Aorta (tissue), 5 donors: ENCODE measurements around the gene ABI3BP. TPM values are rescaled to one million over a fixed set of nuclear protein-coding genes. Genes with fewer than 3 reads are reported as not detected.
"Not testable (repeated sequence)": the region's sequence is repeated elsewhere in the genome, so short reads cannot be mapped to it uniquely, and the experiment has no call there.

Source experiments
- ATAC-seq: fragments of 200-7000 bp; cut with Tn5 transposase; one replicate; pipeline ENCODE4 v1.9.1; 2022; ENCODE audit warnings: moderate library complexity; ENCODE audit not compliant: low FRiP score
- DNase-seq, 2 donors: peaks; one replicate each; pipeline ENCODE4 v3.0.0-alpha.2; 2020
- H3K27ac ChIP-seq, 2 donors: one replicate each; pipeline ENCODE4 v1.5.1; 2013; ENCODE audit warnings: low read length in 2 of 2, mild to moderate bottlenecking in 2 of 2, moderate library complexity in 2 of 2, control low read depth in 1 of 2, inconsistent platforms in 1 of 2, low read depth in 1 of 2
- H3K27me3 ChIP-seq, 2 donors: one replicate each; pipeline ENCODE4 v1.6.1; 2013; ENCODE audit warnings: control low read depth in 1 of 2, low read length in 1 of 2, mild to moderate bottlenecking in 1 of 2, moderate library complexity in 1 of 2; ENCODE audit not compliant: insufficient read depth in 2 of 2, control insufficient read depth in 1 of 2
- H3K36me3 ChIP-seq, 2 donors: one replicate each; pipeline ENCODE4 v1.6.1; 2013; ENCODE audit warnings: control low read depth in 1 of 2, low read length in 1 of 2, mild to moderate bottlenecking in 1 of 2; ENCODE audit not compliant: insufficient read depth in 2 of 2, control insufficient read depth in 1 of 2
- H3K4me1 ChIP-seq, 2 donors: one replicate each; pipeline ENCODE4 v1.6.1; 2013; ENCODE audit warnings: low read length in 2 of 2, control low read depth in 1 of 2, mild to moderate bottlenecking in 1 of 2, moderate library complexity in 1 of 2; ENCODE audit not compliant: insufficient read depth in 2 of 2, control insufficient read depth in 1 of 2
- H3K4me3 ChIP-seq, 2 donors: one replicate each; pipeline ENCODE4 v1.5.1; 2013; ENCODE audit warnings: low read length in 2 of 2, control low read depth in 1 of 2, mild to moderate bottlenecking in 1 of 2
- H3K9me3 ChIP-seq: one replicate; pipeline ENCODE4 v1.6.1; 2013; ENCODE audit warnings: mild to moderate bottlenecking, low read length; ENCODE audit not compliant: control insufficient read depth
- WGBS, 2 donors: extraction: QIAGEN DNeasy Blood & Tissue Kit; methylation state at CpG; one replicate each; pipeline ENCODE4 v1.1.7; 2013; 5-methylcytosine and 5-hydroxymethylcytosine counted together
- intact Hi-C, 2 donors: fragments of 100-400 bp; cut with DNase I; formaldehyde crosslinking; loops; one replicate each; pipeline versions ENCODE4 v1.14.2 to v1.15.0; 2022
- polyA plus RNA-seq, 2 donors: library from polyadenylated mRNA; stranded (reverse); fragments of 200-250 nt; gene quantifications; one replicate each; pipeline ENCODE4 v1.2.3, GENCODE V29; 2013
- total RNA-seq, 2 donors: library from RNA; stranded (reverse); fragmentation: NEBNext Ultra II Directional; extraction: Animal tissue kit (Norgen Biotek cat#: 25700); gene quantifications; one replicate each; pipeline ENCODE4 v1.2.1, GENCODE V29; 2021
- donor health status: healthy with polysubstance abuse.
- donor health status: Bipolar disorder and iron deficiency.
- donor health status: DM: no; HTN: no; CAD: no.
- donor health status: DM: no; HTN: no; CAD: no.
- donor health status: DM: yes; HTN: yes; CAD: no.

The ABI3BP gene
- total and polyA plus RNA-seq, 4 donors, result 4.6 to 389 (median 115) TPM

DNA sequence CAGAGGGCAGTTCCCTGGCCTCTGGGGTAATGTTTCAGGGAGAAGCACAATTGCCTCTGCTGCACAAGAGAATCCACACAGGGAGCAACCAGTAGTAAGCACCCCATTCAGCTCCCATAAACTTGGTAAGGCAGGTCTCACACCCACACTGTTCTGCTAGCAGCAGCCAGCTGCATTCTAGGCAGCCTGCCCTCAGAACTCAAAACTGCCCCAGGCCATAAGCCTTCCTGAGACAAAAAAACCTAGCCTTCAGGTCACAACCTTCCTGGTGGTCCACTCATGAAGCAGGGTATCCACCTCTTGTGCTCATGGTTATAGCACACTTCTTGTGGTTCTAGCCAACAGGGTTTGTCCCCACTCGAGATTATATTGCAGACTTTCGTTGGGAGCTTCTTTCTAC lies 33.7 kb upstream of the ABI3BP start:
- intact Hi-C loops, result no loop called here
- ATAC-seq (no peak), DNase-seq (no peak)
- Histone ChIP-seq H3K36me3 (no peaks in the 10 kb centered on the region), H3K9me3 (no peaks in the 10 kb centered on the region), H3K27ac (no peak overlapping the region), H3K4me3 (no peak overlapping the region), H3K4me1 (no peaks in the 10 kb centered on the region), H3K27me3 (no peaks in the 10 kb centered on the region)
- 80 to 87% methylated on average over 2 of the region's 2 CpGs for WGBS, 2 donors

DNA sequence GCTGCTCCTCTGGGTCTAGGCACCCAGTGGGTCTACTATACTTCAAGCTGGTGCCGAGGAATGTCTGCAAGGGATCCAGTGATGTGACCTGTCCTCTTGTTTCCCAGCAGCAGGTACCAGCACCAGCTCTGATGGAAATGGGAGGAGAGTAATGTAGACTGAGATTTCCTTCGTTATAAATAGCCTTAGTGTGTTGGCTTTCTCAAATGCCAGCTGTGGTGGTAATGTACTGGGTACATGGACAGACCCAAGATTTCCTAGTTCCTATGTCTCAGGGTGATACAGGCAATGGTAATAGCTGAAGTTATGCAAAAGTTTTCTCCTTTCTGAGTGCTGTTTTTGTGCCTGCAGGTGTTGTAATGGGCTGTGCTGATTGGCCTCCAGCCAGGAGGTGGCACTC lies 33.0 kb upstream of the ABI3BP start:
- no peak overlapping the region for H3K4me3 ChIP-seq

GRCh38 chr3:101020351-101021015 lies 27.3 kb upstream of the ABI3BP start:
- no peaks in the 10 kb centered on the region for H3K27me3 ChIP-seq
- no peaks in the 10 kb centered on the region for H3K36me3 ChIP-seq
- no peaks in the 10 kb centered on the region for H3K9me3 ChIP-seq
- H3K4me3 ChIP-seq, result no peak overlapping the region
- intact Hi-C loops, result no loop called here
- DNase-seq (no peak), ATAC-seq (no peak)
- H3K4me1 ChIP-seq, result no peaks in the 10 kb centered on the region
- H3K27ac ChIP-seq, result no peak overlapping the region
- WGBS, 2 donors, result 51 to 59% methylated on average over 3 of the region's 3 CpGs

More for the DNA sequence above, 33.0 kb upstream of the ABI3BP start:
- no peaks in the 10 kb centered on the region for H3K4me1 ChIP-seq
- H3K27me3 ChIP-seq, result no peaks in the 10 kb centered on the region
- H3K27ac ChIP-seq, result no peak overlapping the region
- H3K36me3 ChIP-seq, result no peaks in the 10 kb centered on the region
- intact Hi-C loops, result no loop called here
- no peak for ATAC-seq
- 51 to 52% methylated on average over 2 of the region's 2 CpGs for WGBS, 2 donors
- no peak for DNase-seq
- H3K9me3 ChIP-seq, result no peaks in the 10 kb centered on the region

DNA sequence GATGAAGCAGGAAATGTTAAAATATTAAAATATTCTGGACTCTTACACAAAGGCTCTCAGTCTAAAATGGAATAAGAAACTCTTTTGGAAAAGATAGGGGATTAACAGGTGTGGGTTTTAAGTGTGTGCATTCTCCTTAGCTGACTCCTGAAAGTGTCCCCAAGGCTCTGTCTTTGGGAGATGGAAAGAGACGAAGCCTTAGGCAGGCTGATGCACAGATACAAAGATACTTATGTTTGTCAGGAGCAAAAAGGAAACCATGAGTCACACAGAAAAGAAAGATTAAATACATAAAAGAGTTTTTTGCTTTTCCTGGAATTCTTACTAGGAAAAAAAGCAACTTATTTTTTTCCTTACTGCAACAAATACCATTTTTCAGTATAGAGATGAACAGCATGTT lies 23.8 kb upstream of the ABI3BP start:
- intact Hi-C loops, result no loop called here
- WGBS, 2 donors, result 11 to 21% methylated on average over 1 of the region's 1 CpG
- H3K27ac ChIP-seq, result no peak overlapping the region

DNA sequence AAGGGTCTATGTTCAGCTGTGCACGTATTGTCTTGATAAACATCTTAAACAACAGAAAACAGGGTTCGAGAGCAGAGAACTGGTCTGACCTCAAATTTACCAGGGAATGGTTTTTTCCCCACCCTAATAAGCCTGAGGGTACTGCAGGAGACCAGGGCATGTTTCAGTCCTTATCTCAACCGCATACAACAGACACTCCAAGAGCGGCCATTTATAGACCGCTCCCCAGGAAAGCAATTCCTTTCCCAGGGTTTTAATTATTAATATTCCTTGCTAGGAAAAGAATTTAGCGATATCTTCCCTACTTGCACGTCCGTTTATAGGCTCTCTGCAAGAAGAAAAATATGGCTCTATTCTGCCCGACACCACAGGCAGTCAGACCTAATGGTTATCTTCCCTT lies 19.1 kb upstream of the ABI3BP start:
- H3K27ac ChIP-seq, H3K27me3 ChIP-seq, DNase-seq, H3K4me3 ChIP-seq, ATAC-seq, intact Hi-C loops, H3K4me1 ChIP-seq, H3K9me3 ChIP-seq, H3K36me3 ChIP-seq: not testable (repeated sequence)
- WGBS, 2 donors, result 93 to 94% methylated on average over 8 to 9 of the region's 9 CpGs

More for the DNA sequence above, 23.8 kb upstream of the ABI3BP start:
- no peaks in the 10 kb centered on the region for H3K36me3 ChIP-seq
- no peaks in the 10 kb centered on the region for H3K4me1 ChIP-seq
- ATAC-seq (no peak), DNase-seq (no peak)
- H3K27me3 ChIP-seq, result no peaks in the 10 kb centered on the region
- no peak overlapping the region for H3K4me3 ChIP-seq
- H3K9me3 ChIP-seq, result no peaks in the 10 kb centered on the region

DNA sequence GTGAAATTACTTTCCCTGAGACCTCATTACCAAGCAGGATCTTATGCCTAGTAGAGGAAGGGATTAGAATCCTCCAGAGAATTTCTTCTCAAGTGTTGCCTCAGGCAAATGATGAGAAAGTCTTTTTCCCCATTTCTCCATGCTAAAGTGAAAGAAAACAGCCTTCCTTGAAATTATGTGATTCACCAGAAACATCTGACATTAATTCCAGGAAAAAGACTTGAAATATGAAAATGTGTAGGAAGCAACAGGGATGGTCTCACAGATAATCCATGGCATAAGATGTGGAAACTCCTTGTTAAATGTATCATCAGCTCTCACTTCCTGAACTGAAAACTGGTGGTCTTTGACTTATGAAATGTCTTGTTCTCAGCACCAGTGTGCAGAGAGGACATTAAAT lies 17.9 kb upstream of the ABI3BP start:
- Histone ChIP-seq H3K27me3 (no peaks in the 10 kb centered on the region), H3K4me3 (no peak overlapping the region), H3K27ac (no peak overlapping the region), H3K4me1 (no peaks in the 10 kb centered on the region), H3K36me3 (no peaks in the 10 kb centered on the region), H3K9me3 (no peaks in the 10 kb centered on the region)
- ATAC-seq, result no peak
- intact Hi-C loops, result no loop called here
- no peak for DNase-seq

GRCh38 chr3:101010296-101010695 lies 17.1 kb upstream of the ABI3BP start:
- WGBS, 2 donors, result 70 to 74% methylated on average over 1 of the region's 1 CpG
- no peak for ATAC-seq

GRCh38 chr3:101009386-101009785 lies 16.2 kb upstream of the ABI3BP start:
- WGBS, 2 donors, result 48 to 55% methylated on average over 2 of the region's 2 CpGs
- Histone ChIP-seq H3K4me1 (no peaks in the 10 kb centered on the region), H3K27ac (no peak overlapping the region), H3K4me3 (no peak overlapping the region), H3K36me3 (no peaks in the 10 kb centered on the region), H3K9me3 (no peaks in the 10 kb centered on the region), H3K27me3 (no peaks in the 10 kb centered on the region)
- DNase-seq, result no peak
- intact Hi-C loops, result no loop called here
- no peak for ATAC-seq

More at GRCh38 chr3:101010296-101010695, 17.1 kb upstream of the ABI3BP start:
- no peaks in the 10 kb centered on the region for H3K27me3 ChIP-seq
- no peaks in the 10 kb centered on the region for H3K9me3 ChIP-seq
- no peaks in the 10 kb centered on the region for H3K36me3 ChIP-seq
- no peak for DNase-seq
- H3K27ac ChIP-seq, result no peak overlapping the region
- H3K4me1 ChIP-seq, result no peaks in the 10 kb centered on the region
- H3K4me3 ChIP-seq, result no peak overlapping the region
- intact Hi-C loops, result no loop called here

DNA sequence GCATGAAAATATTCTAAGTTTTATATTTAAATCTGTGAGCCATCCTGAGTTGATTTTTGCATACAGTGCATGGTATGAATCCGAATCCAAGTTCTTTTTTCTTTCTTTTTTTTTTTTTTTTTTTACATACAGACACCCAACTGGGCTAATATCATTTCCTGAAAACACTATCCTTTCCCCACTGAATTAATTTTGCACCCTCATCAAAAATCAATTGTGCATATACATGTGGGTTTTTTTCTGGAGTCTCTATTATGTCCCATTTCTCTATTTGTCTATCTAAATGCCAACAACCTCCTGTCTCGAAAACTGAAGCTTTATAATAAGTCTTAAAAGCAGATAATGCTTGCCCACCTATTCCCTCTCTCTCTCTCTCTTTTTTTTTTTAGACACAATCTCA lies 5.9 kb upstream of the ABI3BP start:
- H3K36me3 ChIP-seq, result no peaks in the 10 kb centered on the region
- DNase-seq, result no peak
- H3K4me1 ChIP-seq, result no peaks in the 10 kb centered on the region
- H3K27ac ChIP-seq, result no peak overlapping the region
- 94 to 97% methylated on average over 2 of the region's 2 CpGs for WGBS, 2 donors
- ATAC-seq, result no peak
- no peaks in the 10 kb centered on the region for H3K9me3 ChIP-seq
- H3K27me3 ChIP-seq, result no peaks in the 10 kb centered on the region
- H3K4me3 ChIP-seq, result no peak overlapping the region
- intact Hi-C loops, result loop anchor here in 1 of 2 donors (10.0 kb wide), 1 partner anchor 66 kb away; no protein-coding TSS in a partner anchor
